GM19193 (cell line): ENCODE measurements around the gene PLA2G12B.

ENCODE experiments used
- POLR2A ChIP-seq: IDR thresholded peaks from 4 replicates; pipeline ENCODE4 v1.6.1; 2011; ENCODE audit not compliant: insufficient read depth, insufficient read length; ENCODE audit errors: extremely low read depth

PLA2G12B gene

DNA sequence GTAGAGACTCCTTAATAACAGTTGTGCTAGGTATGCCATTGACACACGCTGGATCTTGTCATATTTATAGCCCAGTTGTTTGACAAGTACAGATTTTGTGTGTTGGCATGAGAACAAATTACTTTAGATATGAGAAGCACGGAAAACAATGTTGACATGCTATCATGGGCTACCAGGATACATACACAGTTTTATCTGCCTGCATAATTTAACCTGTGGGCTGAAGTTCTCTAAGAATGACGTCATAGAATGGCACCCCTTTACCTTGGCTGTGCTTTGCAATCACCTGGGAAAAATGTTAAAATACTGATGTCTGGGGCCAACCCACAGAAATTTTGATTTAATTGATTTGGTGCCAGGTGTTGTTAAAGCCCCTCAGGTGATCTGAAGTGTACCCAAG is 2.8 kb downstream of the PLA2G12B start:
- no peak for TF ChIP-seq POLR2A

DNA sequence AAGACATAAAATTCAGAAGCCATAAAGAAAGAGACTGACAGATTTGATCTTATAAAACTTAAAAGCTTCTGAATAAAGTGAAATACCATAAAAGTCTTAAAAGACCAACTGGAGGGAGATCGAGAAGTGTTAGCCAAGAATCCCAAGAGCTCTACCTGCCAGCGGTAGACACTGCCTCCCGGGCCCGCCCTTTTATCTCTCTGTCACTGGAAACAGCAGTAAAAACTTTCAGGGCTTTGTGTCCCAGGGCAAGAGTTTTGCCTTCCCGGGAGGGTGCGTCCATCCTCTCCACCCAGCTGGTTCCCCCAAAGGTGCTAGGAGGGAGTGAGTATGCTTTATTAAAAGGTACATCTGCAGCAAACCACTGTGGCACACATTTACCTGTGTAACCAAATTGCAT is 5.8 kb downstream of the PLA2G12B start:
- no peak for TF ChIP-seq POLR2A

DNA sequence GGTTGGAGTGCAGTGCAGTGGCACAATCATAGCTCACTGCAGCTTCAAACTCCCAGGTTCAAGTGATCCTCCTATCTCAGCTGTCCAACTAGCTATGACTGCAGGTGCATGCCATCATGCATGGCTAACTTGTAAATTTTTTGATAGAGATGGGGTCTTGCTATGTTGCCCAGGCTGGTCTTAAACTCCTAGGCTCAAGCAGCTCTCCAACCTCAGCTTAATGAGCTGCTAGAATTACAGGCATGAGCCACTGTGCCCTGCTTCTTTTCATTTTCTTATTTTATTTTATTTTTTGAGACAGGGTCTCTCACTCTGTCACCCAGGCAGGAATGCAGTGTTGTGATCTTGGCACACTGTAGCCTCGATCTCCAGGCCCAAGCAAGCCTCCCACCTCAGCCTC is 7.6 kb downstream of the PLA2G12B start:
- no peak for TF ChIP-seq POLR2A

DNA sequence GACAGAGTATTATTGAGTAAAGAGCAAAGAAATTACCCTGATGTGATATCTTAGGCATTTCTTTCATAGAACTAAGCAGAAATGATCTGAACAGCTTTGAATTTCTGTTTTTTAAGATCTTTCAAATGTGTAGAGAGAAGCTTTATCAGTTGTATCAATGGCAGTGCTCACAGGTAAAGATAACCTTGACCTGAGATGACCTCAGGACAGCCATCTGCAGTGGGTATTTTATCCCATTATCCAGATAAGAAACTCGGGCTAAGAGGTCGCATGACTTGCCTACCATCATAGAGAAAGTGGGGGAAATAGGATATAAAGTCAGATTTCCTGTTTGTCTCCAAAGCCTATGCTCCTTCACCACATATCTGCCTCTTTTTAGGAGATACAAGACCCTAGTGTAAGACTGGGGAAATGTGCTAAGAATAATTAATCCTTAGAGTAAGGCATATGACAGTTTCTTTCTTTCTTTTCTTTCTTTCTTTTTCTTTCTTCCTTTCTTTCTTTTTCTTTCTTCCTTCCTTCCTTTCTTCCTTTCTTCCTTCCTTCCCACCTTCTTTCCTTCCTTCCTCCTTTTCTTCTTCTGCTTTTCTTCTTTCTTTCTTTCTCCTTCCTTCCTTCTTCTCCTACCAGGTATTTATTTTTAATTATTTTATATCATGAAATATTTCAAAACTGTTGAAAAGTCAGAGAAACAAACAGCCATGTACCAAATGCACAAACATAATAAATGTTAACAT is 10.9 kb downstream of the PLA2G12B start:
- no peak for TF ChIP-seq POLR2A

DNA sequence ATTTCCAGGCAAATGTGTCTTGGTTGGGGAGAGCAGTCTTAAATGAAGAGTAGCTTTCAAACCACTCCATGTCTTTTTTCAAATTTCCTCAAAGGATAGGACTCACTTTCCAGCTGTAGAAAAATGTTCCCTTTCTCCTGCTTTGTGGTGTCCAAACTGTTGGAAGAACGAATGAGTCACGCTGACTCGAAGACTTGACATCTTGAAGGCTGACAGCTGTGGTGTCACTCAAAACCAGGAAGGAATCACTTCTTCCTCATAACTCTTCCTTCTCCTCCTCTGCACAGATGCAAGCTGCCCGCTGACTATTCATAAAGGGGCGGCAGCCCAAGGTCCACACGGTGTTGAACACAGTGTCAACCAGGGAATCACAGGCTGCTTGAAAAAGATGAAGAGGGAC is 19.2 kb downstream of the PLA2G12B start:
- TF ChIP-seq POLR2A = no peak

DNA sequence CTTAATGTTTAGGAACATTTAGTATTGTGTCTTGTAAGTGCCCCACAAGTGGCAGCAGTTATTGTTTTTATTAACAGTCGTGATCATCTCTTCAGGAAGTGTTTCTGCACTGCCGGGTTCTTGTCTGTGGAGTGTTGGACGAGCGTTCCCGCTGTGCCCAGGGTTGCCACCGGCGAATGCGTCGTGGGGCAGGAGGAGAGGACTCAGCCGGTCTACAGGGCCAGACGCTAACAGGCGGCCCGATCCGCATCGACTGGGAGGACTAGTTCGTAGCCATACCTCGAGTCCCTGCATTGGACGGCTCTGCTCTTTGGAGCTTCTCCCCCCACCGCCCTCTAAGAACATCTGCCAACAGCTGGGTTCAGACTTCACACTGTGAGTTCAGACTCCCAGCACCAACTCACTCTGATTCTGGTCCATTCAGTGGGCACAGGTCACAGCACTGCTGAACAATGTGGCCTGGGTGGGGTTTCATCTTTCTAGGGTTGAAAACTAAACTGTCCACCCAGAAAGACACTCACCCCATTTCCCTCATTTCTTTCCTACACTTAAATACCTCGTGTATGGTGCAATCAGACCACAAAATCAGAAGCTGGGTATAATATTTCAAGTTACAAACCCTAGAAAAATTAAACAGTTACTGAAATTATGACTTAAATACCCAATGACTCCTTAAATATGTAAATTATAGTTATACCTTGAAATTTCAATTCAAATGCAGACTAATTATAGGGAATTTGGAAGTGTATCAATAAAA is 22.2 kb downstream of the PLA2G12B start:
- no peak for TF ChIP-seq POLR2A

DNA sequence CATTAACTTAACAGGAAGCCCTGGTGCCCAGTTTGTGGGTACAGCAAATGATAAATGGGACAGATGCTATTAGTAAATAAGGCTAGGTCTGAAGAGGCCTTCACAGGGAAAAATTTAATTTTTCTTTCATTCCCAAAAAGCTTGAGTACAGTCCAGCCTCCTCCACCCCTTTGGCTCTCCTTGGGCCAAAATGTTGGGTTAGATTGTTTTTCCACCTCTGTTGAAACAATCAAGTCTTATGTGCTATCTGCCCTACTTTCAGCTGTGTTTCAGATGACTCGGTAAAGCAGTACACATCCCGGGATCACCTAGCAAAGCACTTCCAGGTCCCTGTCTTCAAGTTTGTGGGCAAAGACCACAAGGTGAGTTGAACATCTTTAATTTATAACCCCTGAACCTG is 24.3 kb downstream of the PLA2G12B start:
- no peak for TF ChIP-seq POLR2A

DNA sequence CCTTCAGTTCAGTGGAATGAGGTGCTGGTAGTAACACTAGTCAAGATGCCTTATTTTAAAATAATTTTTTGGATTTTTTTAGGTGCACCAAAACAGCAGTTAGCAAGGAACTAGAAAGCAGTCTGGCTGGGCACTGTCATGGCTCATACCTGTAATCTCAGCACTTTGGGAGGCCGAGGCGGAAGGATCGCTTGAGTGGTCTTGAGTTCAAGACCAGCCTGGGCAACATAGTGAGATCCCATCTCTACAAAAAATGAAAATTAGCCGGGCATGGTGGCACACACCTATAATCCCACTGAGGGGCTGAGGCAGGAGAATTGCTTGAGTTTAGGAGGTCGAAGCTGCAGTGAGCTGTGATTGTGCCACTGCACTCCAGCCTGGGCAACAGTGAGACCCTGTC is 25.8 kb downstream of the PLA2G12B start:
- TF ChIP-seq POLR2A = no peak

DNA sequence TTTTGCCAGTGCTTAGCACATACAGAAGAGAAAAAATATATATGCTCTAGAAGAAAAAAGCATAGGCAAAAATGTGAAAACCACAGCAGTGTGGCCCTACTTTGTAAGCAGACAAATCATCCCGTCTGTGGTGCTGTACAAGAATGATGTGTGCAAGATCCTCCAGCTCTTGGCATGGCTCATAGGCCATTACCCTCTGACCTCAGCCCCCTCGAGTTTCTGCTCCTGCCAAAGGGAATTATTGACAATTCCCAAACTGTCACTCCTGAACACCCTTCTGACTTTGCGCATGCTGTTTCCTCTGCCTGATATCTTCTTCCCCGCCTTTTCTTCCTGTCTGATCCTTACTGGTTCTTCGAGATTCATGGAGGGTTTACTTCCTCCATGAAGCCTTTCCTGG is 27.1 kb downstream of the PLA2G12B start:
- no peak for TF ChIP-seq POLR2A

DNA sequence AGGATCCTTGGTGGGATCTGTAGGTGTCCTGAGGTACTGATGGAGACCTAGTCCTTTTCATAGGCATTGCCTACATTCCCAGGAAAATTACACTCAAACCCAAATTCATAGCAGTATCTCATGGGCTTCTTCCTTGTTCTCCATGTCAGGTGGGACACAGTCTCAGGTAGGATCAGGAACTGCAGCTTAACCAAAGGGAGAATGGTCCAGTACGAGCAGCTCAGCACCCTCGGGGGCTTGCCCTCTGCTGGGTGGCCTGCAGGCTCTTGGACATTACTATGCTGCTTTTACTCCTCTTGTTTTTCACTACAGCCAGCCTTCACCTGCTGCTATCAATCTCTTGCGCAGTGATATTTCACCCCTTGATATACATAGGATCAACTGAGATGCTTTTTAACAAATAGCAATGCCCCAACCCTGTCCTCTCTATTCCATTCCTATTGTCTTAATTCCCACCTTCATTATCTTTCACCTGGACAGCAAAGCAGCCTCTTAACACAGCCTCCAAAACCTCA is 28.6 kb downstream of the PLA2G12B start:
- TF ChIP-seq POLR2A = no peak

DNA sequence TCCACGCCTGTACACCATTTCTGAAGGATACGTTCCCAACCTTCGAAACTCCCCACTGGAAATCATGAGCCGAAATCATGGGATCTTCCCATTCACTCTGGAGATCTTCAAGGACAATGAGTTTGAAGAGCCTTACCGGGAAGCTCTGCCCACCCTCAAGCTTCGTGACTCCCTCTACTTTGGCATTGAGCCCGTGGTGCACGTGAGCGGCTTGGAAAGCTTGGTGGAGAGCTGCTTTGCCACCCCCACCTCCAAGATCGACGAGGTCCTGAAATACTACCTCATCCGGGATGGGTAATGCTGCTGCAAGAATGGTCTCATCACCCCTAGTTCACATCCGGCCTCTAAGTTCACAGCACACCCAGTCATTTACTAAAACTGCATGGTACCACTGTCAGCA is 30.3 kb downstream of the PLA2G12B start:
- TF ChIP-seq POLR2A = no peak

DNA sequence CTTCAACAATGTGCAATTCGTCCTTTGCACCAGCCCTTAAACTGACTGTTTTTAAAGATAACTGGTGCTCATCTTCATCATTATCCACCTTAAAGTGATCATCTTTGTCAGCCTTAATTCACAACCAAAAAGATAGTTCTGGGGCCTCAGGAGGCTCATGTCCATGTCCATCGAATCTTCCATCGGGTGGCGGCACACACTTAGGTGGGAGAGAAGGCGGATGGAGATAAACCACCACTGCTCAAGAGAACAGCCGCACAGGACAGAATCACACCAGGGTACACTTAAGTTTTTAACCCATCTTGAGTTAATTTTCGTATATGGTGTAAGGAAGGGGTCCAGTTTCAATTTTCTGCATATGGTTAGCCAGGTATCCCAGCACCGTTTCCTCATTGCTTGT is 36.3 kb downstream of the PLA2G12B start:
- TF ChIP-seq POLR2A = no peak

DNA sequence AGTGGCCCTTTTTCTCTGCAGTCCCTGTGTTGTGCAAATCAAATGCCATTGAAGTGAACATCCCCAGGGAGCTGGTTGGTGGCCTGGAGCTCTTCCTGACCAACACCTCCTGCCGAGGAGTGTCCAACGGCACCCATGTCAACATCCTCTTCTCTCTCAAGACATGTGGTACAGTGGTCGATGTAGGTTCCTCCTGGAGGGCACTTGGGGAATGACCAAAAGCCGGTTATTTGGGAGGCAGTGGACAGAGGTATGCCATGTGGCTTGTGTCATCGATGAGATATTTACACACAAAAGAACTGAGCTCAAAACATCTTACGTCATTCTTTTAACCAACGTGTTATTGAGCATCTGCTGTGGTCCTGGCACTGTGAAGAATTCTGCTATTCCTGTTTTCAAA is 41.3 kb downstream of the PLA2G12B start:
- no peak for TF ChIP-seq POLR2A

DNA sequence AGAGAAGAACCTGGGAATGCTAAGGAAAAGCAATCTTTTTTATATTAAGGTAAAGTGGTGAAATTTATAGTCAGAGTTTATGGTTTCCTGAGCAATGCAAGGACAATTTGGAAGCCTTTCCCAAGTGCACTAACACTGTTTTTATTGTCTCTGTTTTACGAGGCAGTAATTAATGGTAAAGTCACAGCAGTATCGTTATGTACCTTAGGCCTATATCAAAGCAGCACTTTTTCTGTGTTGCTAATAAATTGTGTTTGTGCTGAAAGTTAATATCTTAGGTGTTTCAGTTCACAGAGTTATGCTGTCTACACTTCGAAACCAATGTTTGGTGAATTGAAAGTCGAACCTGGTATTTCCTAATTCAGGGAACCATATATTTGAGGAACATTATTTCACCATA is 41.9 kb downstream of the PLA2G12B start:
- TF ChIP-seq POLR2A = no peak

DNA sequence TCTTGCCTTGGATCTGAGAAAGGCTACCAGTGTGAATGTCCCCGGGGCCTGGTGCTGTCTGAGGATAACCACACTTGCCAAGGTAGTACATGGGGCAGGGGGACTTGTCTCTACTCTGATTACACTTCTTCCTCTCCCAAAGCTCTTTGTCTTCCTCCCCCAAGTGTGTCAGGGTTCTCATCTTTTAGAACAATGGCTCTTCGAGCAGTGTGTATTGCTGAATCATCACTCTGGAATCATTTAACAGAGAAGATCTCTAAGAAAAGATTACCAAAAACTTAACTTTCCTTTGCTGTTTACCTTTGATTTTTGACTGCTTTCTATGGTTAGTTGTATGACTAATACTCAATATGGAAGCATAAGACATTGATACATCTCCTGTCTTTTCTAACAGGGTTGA is 42.8 kb downstream of the PLA2G12B start:
- TF ChIP-seq POLR2A = no peak

DNA sequence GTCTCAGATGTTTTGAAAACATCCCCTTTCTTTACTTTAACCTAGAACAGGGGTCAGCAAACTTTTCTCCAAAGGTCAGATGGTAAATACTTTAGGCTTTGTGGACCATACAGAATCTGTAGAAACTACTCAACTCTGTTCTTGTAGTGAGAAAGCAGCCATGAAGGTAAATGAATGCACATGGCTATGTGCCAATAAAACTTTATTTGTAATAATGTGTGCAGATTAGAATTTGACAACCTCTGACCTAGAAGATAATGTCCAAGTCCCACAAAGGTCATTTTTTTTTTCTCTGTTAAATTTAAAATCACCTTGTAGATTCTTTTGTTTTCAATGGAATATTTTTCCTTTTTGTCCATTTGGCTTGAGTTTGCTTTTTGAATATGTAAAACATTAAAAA is 43.9 kb downstream of the PLA2G12B start:
- no peak for TF ChIP-seq POLR2A
